DND-41 (cell line): ENCODE measurements around the gene OASL.

Experiments
- CTCF ChIP-seq: IDR thresholded peaks from 2 replicates; pipeline ENCODE4 v1.5.1; 2012; ENCODE audit warnings: borderline replicate concordance, low read length, moderate library complexity, mild to moderate bottlenecking; ENCODE audit not compliant: poor library complexity, severe bottlenecking; ENCODE audit errors: extremely low read depth
- EZH2 ChIP-seq: IDR thresholded peaks from 3 replicates; pipeline ENCODE4 v1.6.1; 2012; ENCODE audit warnings: borderline replicate concordance, low read depth, mild to moderate bottlenecking, moderate library complexity, low read length, inconsistent platforms; ENCODE audit not compliant: severe bottlenecking

GRCh38 chr12:120993496-120993895 lies 45.5 kb downstream of the OASL start:
- TF ChIP-seq EZH2 (no peak), CTCF (no peak)
